Right lobe of liver (tissue), 6 donors: ENCODE data around the gene DUSP22. TPM values are rescaled to one million over a fixed set of nuclear protein-coding genes. Genes with fewer than 3 reads are reported as not detected.
A peak's percentile ranks its signal among the peaks of the same experiment; 100 is the strongest.

ENCODE experiments used
- ATAC-seq, 4 donors: fragments of 200-7000 bp; cut with Tn5 transposase; one replicate each; pipeline ENCODE4 v1.9.1; 2020; ENCODE audit warnings: mild to moderate bottlenecking in 4 of 4, moderate library complexity in 4 of 4
- DNase-seq, 3 donors: peaks; one replicate each; pipeline ENCODE4 v3.0.0-alpha.2; 2020
- H3K27ac ChIP-seq, 3 donors: fragments of 200-600 bp; one replicate each; pipeline ENCODE4 v1.8.0; 2022
- H3K27me3 ChIP-seq, 2 donors: fragments of 200-600 bp; one replicate each; pipeline ENCODE4 v1.8.0; 2022
- H3K36me3 ChIP-seq, 4 donors: fragments of 200-600 bp; sonication (generic) in 1 of 4; one replicate each; pipeline versions ENCODE4 v1.5.1 to v1.8.0; 2017 to 2022; ENCODE audit warnings: control low read depth in 1 of 4
- H3K4me1 ChIP-seq, 4 donors: fragments of 200-600 bp; sonication (generic) in 1 of 4; one replicate each; pipeline versions ENCODE4 v1.5.1 to v1.8.0; 2017 to 2022; ENCODE audit warnings: control low read depth in 1 of 4
- H3K4me3 ChIP-seq, 3 donors: fragments of 200-600 bp; one replicate each; pipeline ENCODE4 v1.8.0; 2022
- H3K9me3 ChIP-seq, 4 donors: fragments of 200-600 bp; sonication (generic) in 1 of 4; one replicate each; pipeline versions ENCODE4 v1.5.1 to v1.8.0; 2017 to 2022; ENCODE audit warnings: control low read depth in 1 of 4
- POLR2A ChIP-seq: fragments of 450-650 bp; IDR thresholded peaks from one replicate; pipeline ENCODE4 v1.6.1; 2017; ENCODE audit warnings: antibody characterized with exemption, mild to moderate bottlenecking
- WGBS: methylation state at CpG from one replicate; pipeline ENCODE4 v1.1.6; 2018; ENCODE audit warnings: low coverage, low lambda C conversion rate; ENCODE audit not compliant: insufficient coverage; ENCODE audit errors: missing lambda C conversion rate; 5-methylcytosine and 5-hydroxymethylcytosine counted together
- intact Hi-C, 2 donors: fragments of 100-400 bp; cut with DNase I; formaldehyde crosslinking; loops; one replicate each; pipeline versions ENCODE4 v1.11.2 to v1.14.1; 2022
- total RNA-seq, 6 experiments: library from RNA; depleted of rRNA in 2 of 6; stranded (reverse); fragments of >200 nt in 2 of 6; fragmentation: NEBNext Ultra II Directional in 3 of 6; extraction: Animal tissue kit (Norgen Biotek cat#: 25700) in 3 of 6; gene quantifications; one replicate each; pipeline versions ENCODE4 v1.1.0 to v1.2.4, GENCODE V29; 2016 to 2023
- TF ChIP-seq, protein P1 (sequence below), 4 donors: fragments of 200-600 bp in 3 of 4; fragments of 450-650 bp in 1 of 4; IDR thresholded peaks; one replicate each; pipeline versions ENCODE4 v1.5.1 to v1.8.0; 2016 to 2022; ENCODE audit warnings: antibody characterized with exemption in 4 of 4, mild to moderate bottlenecking in 2 of 4
- donor health status: DM: no; HTN: yes; CAD: no.
- donor health status: DM: no; HTN: no; CAD: no.
- donor health status: DM: no; HTN: no; CAD: no.
- donor health status: DM: no; HTN: yes; CAD: no.
- donor health status: DM: no; HTN: yes; CAD: no.

Gene DUSP22
- total RNA-seq, 6 experiments from 2014 or later: 20.6 to 24.8 (median 21.3) TPM

DNA sequence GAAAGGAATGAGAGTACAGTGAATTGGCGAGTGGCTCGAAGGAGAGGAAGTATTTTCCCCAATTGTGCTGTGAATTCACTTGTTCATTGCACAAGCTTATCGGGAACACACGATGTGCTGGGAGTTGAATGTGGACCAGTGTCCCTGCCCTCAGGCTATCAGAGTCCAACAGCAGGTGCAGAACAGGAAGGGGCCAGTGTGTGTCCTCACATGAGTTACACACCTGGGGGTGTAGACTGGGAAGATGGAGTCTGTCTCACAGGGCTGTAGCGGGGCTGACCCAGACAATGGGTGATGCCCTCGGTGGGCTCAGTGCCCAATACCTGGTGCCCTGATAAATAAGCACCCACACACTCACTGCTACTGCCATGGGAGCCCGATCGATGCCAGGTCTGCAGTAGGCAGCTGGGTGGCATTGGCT, 14.4 kb downstream of the DUSP22 start:
- intact Hi-C loops: no loop called here
- ATAC-seq (peak in 1 of 4 donors; percentile 14), DNase-seq (peak in 1 of 3 donors; percentile 55)
- no peak overlapping the region for H3K27ac ChIP-seq
- H3K4me1 ChIP-seq: peaks cover 0 to under 1% (median 0%) of the 10 kb centered on the region in 4 donors
- H3K9me3 ChIP-seq: no peaks in the 10 kb centered on the region
- H3K27me3 ChIP-seq: no peaks in the 10 kb centered on the region
- H3K36me3 ChIP-seq: no peaks in the 10 kb centered on the region
- H3K4me3 ChIP-seq: no peak overlapping the region
- 76% methylated on average over 8 of the region's 8 CpGs for WGBS
- TF ChIP-seq POLR2A: no peak
- TF ChIP-seq, protein P1, sequence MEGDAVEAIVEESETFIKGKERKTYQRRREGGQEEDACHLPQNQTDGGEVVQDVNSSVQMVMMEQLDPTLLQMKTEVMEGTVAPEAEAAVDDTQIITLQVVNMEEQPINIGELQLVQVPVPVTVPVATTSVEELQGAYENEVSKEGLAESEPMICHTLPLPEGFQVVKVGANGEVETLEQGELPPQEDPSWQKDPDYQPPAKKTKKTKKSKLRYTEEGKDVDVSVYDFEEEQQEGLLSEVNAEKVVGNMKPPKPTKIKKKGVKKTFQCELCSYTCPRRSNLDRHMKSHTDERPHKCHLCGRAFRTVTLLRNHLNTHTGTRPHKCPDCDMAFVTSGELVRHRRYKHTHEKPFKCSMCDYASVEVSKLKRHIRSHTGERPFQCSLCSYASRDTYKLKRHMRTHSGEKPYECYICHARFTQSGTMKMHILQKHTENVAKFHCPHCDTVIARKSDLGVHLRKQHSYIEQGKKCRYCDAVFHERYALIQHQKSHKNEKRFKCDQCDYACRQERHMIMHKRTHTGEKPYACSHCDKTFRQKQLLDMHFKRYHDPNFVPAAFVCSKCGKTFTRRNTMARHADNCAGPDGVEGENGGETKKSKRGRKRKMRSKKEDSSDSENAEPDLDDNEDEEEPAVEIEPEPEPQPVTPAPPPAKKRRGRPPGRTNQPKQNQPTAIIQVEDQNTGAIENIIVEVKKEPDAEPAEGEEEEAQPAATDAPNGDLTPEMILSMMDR (IDR thresholded peaks at IDR 0.05): no peak

DNA sequence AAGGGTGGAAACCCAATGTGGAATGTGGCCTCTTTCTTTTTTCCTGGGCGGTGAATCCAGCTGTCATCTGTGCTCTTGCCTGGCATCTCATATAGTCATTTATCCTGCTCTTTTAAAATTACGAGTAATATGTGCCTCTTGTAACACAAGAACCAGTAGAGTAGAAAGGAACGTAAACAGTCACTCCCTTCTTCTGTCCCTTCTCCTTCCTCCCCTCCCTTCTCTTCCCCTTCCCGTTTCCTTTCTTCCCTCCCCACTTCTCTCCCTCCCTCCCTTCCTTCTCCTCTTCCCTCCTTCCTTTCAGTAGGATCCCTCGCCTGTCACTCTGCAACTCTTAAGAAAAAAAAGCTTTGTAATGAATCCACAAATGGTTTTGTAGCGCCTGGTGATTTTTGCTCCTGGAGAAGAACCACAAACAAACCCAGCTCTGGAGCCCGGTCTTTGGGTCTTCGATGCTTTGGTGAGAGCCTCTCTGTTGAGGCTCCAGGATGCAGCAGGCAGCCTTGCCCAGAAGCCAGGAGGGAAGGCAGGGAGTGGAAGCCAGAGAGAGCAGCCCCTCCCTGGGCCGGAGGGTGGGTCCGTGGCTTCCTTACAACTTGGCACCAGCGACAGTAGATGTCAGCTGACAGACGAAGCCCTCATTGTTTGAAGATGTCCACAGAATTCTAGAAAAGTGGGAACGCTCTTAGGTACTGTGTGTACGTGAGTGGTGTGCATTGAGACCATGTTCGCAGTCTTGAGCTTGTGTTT, 15.0 kb downstream of the DUSP22 start:
- TF ChIP-seq POLR2A: no peak
- TF ChIP-seq, protein P1 (IDR thresholded peaks at IDR 0.05): no peak
- DNase-seq (peak in 1 of 3 donors; percentile 49), ATAC-seq (peak in 1 of 4 donors; percentile 33)
- H3K9me3 ChIP-seq: no peaks in the 10 kb centered on the region
- H3K27me3 ChIP-seq: no peaks in the 10 kb centered on the region
- 69% methylated on average over 15 of the region's 15 CpGs for WGBS
- no peaks in the 10 kb centered on the region for H3K36me3 ChIP-seq
- H3K4me1 ChIP-seq: peaks cover 0 to 6% (median 0%) of the 10 kb centered on the region in 4 donors
- no peak overlapping the region for H3K27ac ChIP-seq
- H3K4me3 ChIP-seq: no peak overlapping the region
- intact Hi-C loops: no loop called here

DNA sequence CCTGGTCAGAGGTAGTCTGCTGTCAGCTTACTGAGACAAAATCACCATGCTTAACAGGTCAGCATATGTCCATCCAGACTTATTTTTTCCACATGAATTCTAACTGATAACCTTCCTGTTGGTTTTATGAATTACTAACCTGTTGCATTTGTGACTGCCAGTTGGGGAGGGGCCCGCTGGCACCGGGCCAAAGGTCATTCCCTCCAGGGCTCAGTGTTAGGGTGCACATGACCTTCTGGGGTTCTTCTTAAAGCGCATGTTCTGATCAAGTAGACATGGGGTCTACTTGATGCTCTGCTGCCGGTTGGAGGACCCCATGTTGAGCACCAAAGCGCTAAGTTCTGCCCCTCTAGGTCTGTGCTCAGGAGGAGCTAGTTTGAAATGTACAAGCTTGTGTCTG, 15.6 kb downstream of the DUSP22 start:
- WGBS: 67% methylated on average over 5 of the region's 5 CpGs
- DNase-seq (peak in 1 of 3 donors; percentile 35), ATAC-seq (no peak)
- no peaks in the 10 kb centered on the region for H3K9me3 ChIP-seq
- intact Hi-C loops: no loop called here
- H3K36me3 ChIP-seq: no peaks in the 10 kb centered on the region
- no peaks in the 10 kb centered on the region for H3K27me3 ChIP-seq
- no peak overlapping the region for H3K4me3 ChIP-seq
- peaks cover 0 to 13% (median 0%) of the 10 kb centered on the region in 4 donors for H3K4me1 ChIP-seq
- TF ChIP-seq, protein P1 (IDR thresholded peaks at IDR 0.05): no peak
- TF ChIP-seq POLR2A: no peak
- H3K27ac ChIP-seq: no peak overlapping the region

- Histone ChIP-seq H3K9me3 (no peaks in the 10 kb centered on the region), H3K4me1 (peaks cover 0 to 17% (median 0%) of the 10 kb centered on the region in 4 donors), H3K36me3 (no peaks in the 10 kb centered on the region), H3K27me3 (no peaks in the 10 kb centered on the region), H3K4me3 (no peak overlapping the region), H3K27ac (no peak overlapping the region)
- 77% methylated on average over 10 of the region's 10 CpGs for WGBS
- TF ChIP-seq POLR2A: no peak
- TF ChIP-seq, protein P1 (IDR thresholded peaks at IDR 0.05): no peak
- intact Hi-C loops: no loop called here
- no peak for DNase-seq
- ATAC-seq: no peak
Observed at GRCh38 chr6:308307-308706, 16.0 kb downstream of the DUSP22 start.
